Naive B cell (primary cell): ENCODE results near the gene ZMYM2. TPM values are rescaled to one million over a fixed set of nuclear protein-coding genes. Genes with fewer than 3 reads are reported as not detected.
A peak's percentile ranks its signal among the peaks of the same experiment; 100 is the strongest.

Experiments
- ATAC-seq, 2 donors: fragments of 150-1000 bp; cut with Tn5 transposase; 2 replicates each; pipeline ENCODE4 v1.10.0; 2021; ENCODE audit warnings: low read depth in 2 of 2, mild to moderate bottlenecking in 2 of 2, moderate library complexity in 2 of 2
- DNase-seq: peaks from one replicate; pipeline ENCODE4 v3.0.0; 2022
- H3K27ac Mint-ChIP-seq, 6 donors: one replicate each; pipeline ENCODE4 v1.8.0; 2020 to 2022; ENCODE audit warnings: mild to moderate bottlenecking in 6 of 6, mixed read lengths in 6 of 6, moderate library complexity in 5 of 6, inconsistent platforms in 2 of 6
- H3K27me3 Mint-ChIP-seq, 3 donors: one replicate each; pipeline ENCODE4 v1.8.0; 2021 to 2022; ENCODE audit warnings: mixed read lengths in 3 of 3, mild to moderate bottlenecking in 1 of 3
- H3K36me3 Mint-ChIP-seq, 2 donors: one replicate each; pipeline ENCODE4 v1.8.0; 2020 to 2022; ENCODE audit warnings: mixed read lengths in 2 of 2, inconsistent platforms in 1 of 2, mild to moderate bottlenecking in 1 of 2
- H3K4me1 Mint-ChIP-seq, 3 donors: one replicate each; pipeline ENCODE4 v1.8.0; 2020 to 2022; ENCODE audit warnings: mixed read lengths in 3 of 3, inconsistent platforms in 1 of 3, mild to moderate bottlenecking in 1 of 3, moderate library complexity in 1 of 3
- H3K4me3 Mint-ChIP-seq, 8 donors: one replicate each; pipeline ENCODE4 v1.8.0; 2020 to 2022; ENCODE audit warnings: mild to moderate bottlenecking in 8 of 8, mixed read lengths in 8 of 8, moderate library complexity in 8 of 8, inconsistent platforms in 2 of 8
- H3K9me3 Mint-ChIP-seq, 7 donors: one replicate each; pipeline ENCODE4 v1.8.0; 2020 to 2022; ENCODE audit warnings: mixed read lengths in 7 of 7, mild to moderate bottlenecking in 5 of 7, inconsistent platforms in 2 of 7, moderate library complexity in 1 of 7
- polyA plus RNA-seq, 6 donors: library from polyadenylated mRNA; unstranded; fragments of 300-500 nt; fragmentation: Illumina TruSeq; gene quantifications; one replicate each; pipeline ENCODE4 v1.2.3, GENCODE V29; 2021; ENCODE audit warnings: low read depth in 6 of 6

The ZMYM2 gene
- polyA plus RNA-seq, 6 donors from 2014 or later: 4.2 to 13.8 (median 9.3) TPM

DNA sequence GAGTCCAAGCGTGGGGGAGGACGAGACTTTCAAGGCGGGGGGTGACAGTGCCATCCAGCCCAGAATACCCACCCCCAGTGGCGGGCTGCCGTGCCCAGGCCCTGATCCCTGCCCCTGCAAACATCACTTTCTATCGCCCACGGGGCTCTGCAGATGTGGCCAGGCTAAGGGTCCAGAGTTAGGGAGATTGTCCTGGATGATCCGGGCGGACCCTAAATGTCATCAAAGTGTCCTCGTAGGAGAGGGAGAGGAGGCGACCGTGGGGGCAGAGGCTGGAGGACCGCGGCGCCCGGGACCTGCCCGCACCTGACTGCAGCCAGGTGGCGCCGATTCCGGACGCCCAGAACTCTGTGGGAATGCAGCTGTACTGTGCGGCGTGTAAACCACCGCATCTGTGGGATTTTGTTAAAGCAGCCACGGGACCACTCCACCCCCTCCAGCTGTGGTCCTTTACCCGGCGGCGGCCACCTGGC, 170.0 kb downstream of the ZMYM2 start:
- ATAC-seq (peak; percentile 20 to 32), DNase-seq (no peak)
- no peaks in the 10 kb centered on the region for H3K9me3 Mint-ChIP-seq
- peaks cover 9 to 23% (median 22%) of the 10 kb centered on the region in 3 donors for H3K27me3 Mint-ChIP-seq
- H3K36me3 Mint-ChIP-seq: no peaks in the 10 kb centered on the region
- no peak overlapping the region for H3K27ac Mint-ChIP-seq
- H3K4me3 Mint-ChIP-seq: peak overlapping the region; percentile 19 to 80 (median 64)
- H3K4me1 Mint-ChIP-seq: peaks cover 0 to 6% (median 4%) of the 10 kb centered on the region in 3 donors

GRCh38 chr13:20129076-20129475, 170.5 kb downstream of the ZMYM2 start:
- Mint-ChIP-seq H3K4me3 (peak overlapping the region in 7 of 8 donors; percentile 19 to 80 (median 65)), H3K4me1 (peaks cover 0 to 6% (median 4%) of the 10 kb centered on the region in 3 donors), H3K36me3 (no peaks in the 10 kb centered on the region), H3K27me3 (peaks cover 8 to 22% (median 22%) of the 10 kb centered on the region in 3 donors), H3K9me3 (no peaks in the 10 kb centered on the region), H3K27ac (no peak overlapping the region)
- ATAC-seq: no peak
- DNase-seq: no peak

DNA sequence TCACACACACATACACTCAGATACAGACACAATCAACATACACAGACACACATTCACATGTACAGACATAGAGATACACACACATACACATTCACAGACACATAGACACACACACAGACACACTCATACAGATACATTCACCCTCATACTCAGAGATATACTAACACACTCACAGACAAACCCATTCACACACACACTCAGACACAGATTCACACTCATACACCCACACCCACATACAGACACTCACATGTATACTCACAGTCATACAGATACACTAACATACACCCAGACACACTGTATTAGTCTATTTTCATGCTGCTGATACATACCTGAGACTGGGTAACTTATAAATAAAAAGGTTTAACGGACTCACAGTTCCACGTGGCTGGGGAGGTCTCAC, 171.5 kb downstream of the ZMYM2 start:
- ATAC-seq: no peak
- H3K9me3 Mint-ChIP-seq: no peaks in the 10 kb centered on the region

GRCh38 chr13:20130652-20131051, 172.1 kb downstream of the ZMYM2 start:
- DNase-seq (no peak), ATAC-seq (no peak)
- Mint-ChIP-seq H3K27ac (no peak overlapping the region), H3K4me3 (no peak overlapping the region), H3K36me3 (no peaks in the 10 kb centered on the region), H3K27me3 (peaks cover 0 to 18% (median 17%) of the 10 kb centered on the region in 3 donors), H3K9me3 (no peaks in the 10 kb centered on the region), H3K4me1 (peaks cover 0 to 6% (median 0%) of the 10 kb centered on the region in 3 donors)

More for the DNA sequence above, 171.5 kb downstream of the ZMYM2 start:
- Mint-ChIP-seq H3K27me3 (peaks cover 0 to 18% (median 15%) of the 10 kb centered on the region in 3 donors), H3K27ac (no peak overlapping the region), H3K4me3 (no peak overlapping the region), H3K36me3 (no peaks in the 10 kb centered on the region), H3K4me1 (peaks cover 0 to 6% (median 0%) of the 10 kb centered on the region in 3 donors)
- no peak for DNase-seq

DNA sequence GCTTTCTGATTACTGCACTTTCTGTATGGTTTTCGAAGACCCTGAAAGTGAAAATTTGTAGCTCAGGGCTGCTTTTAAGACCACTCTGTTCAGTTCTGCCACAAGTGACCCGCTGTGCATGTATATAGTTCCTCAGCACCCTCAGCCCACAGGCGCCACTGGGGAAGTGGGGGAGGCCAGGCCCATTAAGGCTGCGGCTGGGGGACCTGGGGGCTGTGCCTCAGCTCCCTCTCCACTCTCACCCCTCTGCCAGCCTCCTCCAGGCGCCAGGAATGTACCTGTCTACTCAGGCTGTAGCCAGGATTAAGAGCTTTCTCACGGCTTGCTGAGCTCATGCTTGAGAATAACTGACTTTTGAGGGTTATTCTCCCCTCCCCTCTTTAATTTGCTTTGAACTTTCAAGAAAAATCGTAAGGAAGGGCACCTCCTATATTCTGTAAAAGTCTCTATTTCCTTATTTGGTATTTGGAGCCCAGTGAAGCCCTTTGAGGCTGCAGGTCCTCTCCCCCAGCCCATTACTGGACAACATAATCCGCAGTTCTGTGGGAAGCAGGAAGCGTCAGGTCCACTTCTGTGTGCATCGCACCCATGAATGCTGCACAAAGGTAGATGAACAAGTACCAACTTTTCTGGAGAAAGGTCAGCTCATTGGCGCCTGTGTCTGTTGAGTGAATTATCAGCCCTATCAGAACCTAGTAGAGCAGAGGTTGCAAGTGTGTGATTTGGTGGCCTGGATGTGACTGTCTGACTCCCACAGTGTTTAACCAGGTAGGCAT, 172.7 kb downstream of the ZMYM2 start:
- no peak overlapping the region for H3K27ac Mint-ChIP-seq
- H3K4me3 Mint-ChIP-seq: no peak overlapping the region
- H3K36me3 Mint-ChIP-seq: no peaks in the 10 kb centered on the region
- DNase-seq (no peak), ATAC-seq (no peak)
- peaks cover 0 to 6% (median 0%) of the 10 kb centered on the region in 3 donors for H3K4me1 Mint-ChIP-seq
- H3K27me3 Mint-ChIP-seq: peaks cover 0 to 18% (median 15%) of the 10 kb centered on the region in 3 donors
- H3K9me3 Mint-ChIP-seq: no peaks in the 10 kb centered on the region

GRCh38 chr13:20132052-20132634, 173.6 kb downstream of the ZMYM2 start:
- no peaks in the 10 kb centered on the region for H3K36me3 Mint-ChIP-seq

DNA sequence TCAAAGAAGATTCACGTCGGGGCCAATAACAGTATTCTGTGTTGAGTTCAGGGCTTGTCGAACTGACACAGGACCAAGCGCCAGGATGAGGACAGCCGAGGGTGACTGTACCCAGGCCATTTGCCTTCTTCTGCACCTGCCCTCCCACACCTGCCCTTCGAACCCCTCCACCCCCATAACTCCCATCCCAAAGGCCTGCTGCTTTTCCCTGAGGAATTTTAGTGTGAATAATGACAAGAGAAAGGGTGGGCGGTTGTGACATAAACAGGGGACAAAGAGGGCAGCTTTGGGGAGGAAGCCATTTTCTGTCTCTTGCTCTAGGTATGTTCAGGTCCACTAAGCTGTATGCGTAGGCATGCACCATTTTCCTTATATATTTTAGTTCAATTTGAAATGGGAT, 176.2 kb downstream of the ZMYM2 start:
- peaks cover 12 to 28% (median 20%) of the 10 kb centered on the region in 3 donors for H3K27me3 Mint-ChIP-seq
- no peaks in the 10 kb centered on the region for H3K36me3 Mint-ChIP-seq
- H3K4me1 Mint-ChIP-seq: peaks cover 0 to 6% (median 0%) of the 10 kb centered on the region in 3 donors
- no peaks in the 10 kb centered on the region for H3K9me3 Mint-ChIP-seq
- H3K4me3 Mint-ChIP-seq: no peak overlapping the region
- DNase-seq (no peak), ATAC-seq (no peak)
- H3K27ac Mint-ChIP-seq: no peak overlapping the region

More at GRCh38 chr13:20132052-20132634, 173.6 kb downstream of the ZMYM2 start:
- H3K9me3 Mint-ChIP-seq: no peaks in the 10 kb centered on the region
- peaks cover 0 to 12% (median 0%) of the 10 kb centered on the region in 3 donors for H3K4me1 Mint-ChIP-seq
- H3K27me3 Mint-ChIP-seq: peaks cover 0 to 18% (median 15%) of the 10 kb centered on the region in 3 donors
- no peak overlapping the region for H3K27ac Mint-ChIP-seq
- DNase-seq (no peak), ATAC-seq (no peak)
- no peak overlapping the region for H3K4me3 Mint-ChIP-seq

GRCh38 chr13:20136781-20137703, 178.5 kb downstream of the ZMYM2 start:
- peak overlapping the region in 1 of 8 donors; percentile 5 for H3K4me3 Mint-ChIP-seq
- peaks cover 23 to 50% (median 40%) of the 10 kb centered on the region in 3 donors for H3K27me3 Mint-ChIP-seq
- no peak for DNase-seq
- ATAC-seq: peak; percentile 54 to 55
- peaks cover 0 to 10% (median 0%) of the 10 kb centered on the region in 3 donors for H3K4me1 Mint-ChIP-seq
- no peak overlapping the region for H3K27ac Mint-ChIP-seq
- H3K36me3 Mint-ChIP-seq: no peaks in the 10 kb centered on the region
- no peaks in the 10 kb centered on the region for H3K9me3 Mint-ChIP-seq

DNA sequence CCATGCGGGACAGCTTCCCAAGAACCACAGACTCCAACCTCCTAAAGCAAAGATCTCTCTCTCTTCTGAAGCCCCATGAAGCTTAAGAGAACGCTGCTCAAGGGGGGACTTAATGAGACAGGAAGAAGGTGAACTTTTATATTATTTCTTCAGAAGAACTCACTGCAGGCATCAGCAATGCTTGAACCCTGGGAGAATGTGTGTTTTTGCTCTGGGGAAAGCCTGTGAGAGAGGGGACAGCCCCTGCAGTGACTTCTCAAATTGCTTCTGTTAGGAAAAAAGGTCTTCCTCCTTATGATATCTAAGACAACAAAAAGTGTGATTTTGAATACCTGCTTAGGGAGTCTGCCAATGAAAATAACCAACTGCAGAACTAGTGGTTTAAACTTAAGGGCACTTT, 179.3 kb downstream of the ZMYM2 start:
- Mint-ChIP-seq H3K27me3 (peaks cover 28 to 48% (median 41%) of the 10 kb centered on the region in 3 donors), H3K9me3 (no peaks in the 10 kb centered on the region), H3K4me3 (no peak overlapping the region), H3K27ac (no peak overlapping the region), H3K4me1 (peaks cover 0 to 11% (median 0%) of the 10 kb centered on the region in 3 donors), H3K36me3 (no peaks in the 10 kb centered on the region)
- ATAC-seq (no peak), DNase-seq (no peak)

DNA sequence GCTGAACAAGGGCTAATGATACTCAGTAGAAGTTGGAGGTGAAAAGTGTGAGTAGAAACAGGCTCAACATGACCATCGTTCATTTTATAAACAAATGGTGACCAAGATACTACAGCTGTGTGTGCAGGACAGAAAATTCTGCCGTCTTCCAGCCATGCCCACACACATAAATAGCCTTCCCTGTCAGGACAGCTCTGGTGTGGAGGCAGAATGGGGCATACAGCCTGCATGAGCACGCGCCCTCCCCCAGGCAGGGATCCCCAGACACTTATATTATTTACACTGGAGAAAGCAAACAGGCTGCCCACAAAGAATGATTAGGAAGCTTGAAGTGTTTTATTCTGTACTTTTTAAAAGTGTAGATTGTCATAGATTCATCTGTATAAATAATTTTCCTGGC, 182.0 kb downstream of the ZMYM2 start:
- Mint-ChIP-seq H3K27me3 (peaks cover 44 to 57% (median 46%) of the 10 kb centered on the region in 3 donors), H3K4me3 (no peak overlapping the region), H3K36me3 (no peaks in the 10 kb centered on the region), H3K4me1 (peaks cover 0 to 12% (median 0%) of the 10 kb centered on the region in 3 donors), H3K9me3 (peaks cover 0 to 1% (median 0%) of the 10 kb centered on the region in 7 donors), H3K27ac (no peak overlapping the region)
- DNase-seq: no peak
- ATAC-seq: no peak
